Breast epithelium (tissue), 3 donors: ENCODE data around the gene GALNT7.

ENCODE experiments used
- CTCF ChIP-seq, 3 donors: fragments of 450-650 bp; IDR thresholded peaks; one replicate each; pipeline ENCODE4 v1.5.1; 2016 to 2017; ENCODE audit warnings: antibody characterized with exemption in 3 of 3, mild to moderate bottlenecking in 3 of 3, moderate library complexity in 3 of 3
- POLR2A ChIP-seq: fragments of 450-650 bp; IDR thresholded peaks from one replicate; pipeline ENCODE4 v1.6.1; 2016; ENCODE audit warnings: antibody characterized with exemption, mild to moderate bottlenecking, moderate library complexity

DNA sequence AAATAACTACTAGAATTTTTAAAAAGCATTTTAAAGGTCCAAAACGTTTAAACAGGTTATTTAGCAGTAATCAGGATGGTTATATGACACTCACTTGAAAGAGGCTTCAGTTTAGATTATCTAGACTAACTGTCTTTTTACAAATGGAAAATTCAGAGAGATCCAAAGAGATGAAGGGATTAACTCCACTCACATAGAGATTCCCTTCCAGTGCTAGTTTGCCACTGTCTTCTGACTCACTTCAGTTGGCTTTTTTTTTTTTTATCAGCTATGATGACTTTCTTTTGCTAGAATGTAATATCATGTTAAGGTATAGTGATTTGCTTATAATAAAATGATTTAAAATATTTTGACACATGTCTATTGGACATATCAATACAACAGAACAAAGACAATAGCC is 43.8 kb downstream of the GALNT7 start:
- no peak for TF ChIP-seq CTCF (IDR thresholded peaks at IDR 0.05)
- TF ChIP-seq POLR2A: no peak
